ENCODE results near the gene RNF150. TPM values are rescaled to one million over a fixed set of nuclear protein-coding genes. Genes with fewer than 3 reads are reported as not detected.
A peak's percentile ranks its signal among the peaks of the same experiment; 100 is the strongest.

Gene RNF150
- total RNA-seq, 2 donors from 2014 or later = 2.3 to 4.6 TPM

DNA sequence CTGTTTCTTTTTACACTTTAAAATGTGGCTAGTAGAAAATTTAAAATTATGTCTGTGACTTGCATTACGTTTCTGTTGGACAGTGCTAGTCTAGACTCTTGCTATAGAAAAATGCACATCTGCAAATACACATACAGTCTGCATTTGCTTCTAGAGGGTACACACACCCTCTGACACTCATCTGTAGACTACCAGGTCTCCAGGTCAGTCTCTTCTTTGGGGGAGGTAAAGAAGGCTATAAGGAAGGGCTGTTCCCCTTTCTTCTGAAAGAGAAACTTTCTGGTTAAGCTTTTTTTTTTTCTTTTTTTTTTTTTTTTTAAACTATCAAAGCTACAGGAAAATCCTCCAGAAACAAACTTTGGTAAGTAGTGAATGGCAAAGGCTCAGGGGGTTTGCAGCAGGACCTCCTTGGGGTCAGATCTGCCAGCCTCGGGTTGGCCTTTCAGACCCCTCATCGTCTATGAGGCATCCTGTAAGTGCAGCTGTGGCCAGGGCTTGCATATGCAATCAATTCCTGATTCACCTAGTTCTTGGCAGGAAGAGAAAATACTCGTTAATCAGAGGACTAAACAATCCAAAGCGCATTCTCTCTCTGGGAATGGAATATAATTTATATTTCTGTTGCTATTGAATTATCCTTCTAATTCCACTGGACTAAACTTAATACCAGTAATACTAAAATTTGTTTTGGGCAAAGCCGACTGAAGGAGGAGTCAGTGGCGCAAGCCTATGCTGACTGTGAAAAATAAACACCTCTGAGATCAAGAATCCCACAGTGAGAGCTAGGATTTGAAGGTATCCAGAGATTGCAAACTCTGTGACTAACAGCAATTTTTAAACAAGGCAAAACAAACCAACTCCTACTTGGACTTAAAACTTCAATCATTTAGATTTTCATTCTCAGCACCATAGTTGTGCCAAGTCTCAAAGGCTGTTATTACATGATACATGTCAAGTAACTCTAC lies 267.7 kb downstream of the RNF150 start:
- intact Hi-C loops (cut with DNase I) = loop anchor here (5.0 kb wide), 1 partner anchor 257 kb away; no protein-coding TSS in a partner anchor
- no peaks in the 10 kb centered on the region for H3K36me3 ChIP-seq (replicated peaks in 1 of 2; ENCODE audit: insufficient read depth in 1 of 2, low read depth in 2 of 2)
- WGBS, 2 donors = 88 to 89% methylated on average over 7 of the region's 7 CpGs
- no peaks in the 10 kb centered on the region for H3K4me1 ChIP-seq
- no peak overlapping the region for H3K4me3 ChIP-seq
- TF ChIP-seq CTCF (IDR thresholded peaks at IDR 0.05) = no peak
- no peak for TF ChIP-seq POLR2A (IDR thresholded peaks at IDR 0.05)
- no peak for DNase-seq
- no peaks in the 10 kb centered on the region for H3K27me3 ChIP-seq
- no peaks in the 10 kb centered on the region for H3K9me3 ChIP-seq
- no peak for ATAC-seq
- H3K27ac ChIP-seq = no peak overlapping the region

- WGBS, 2 donors = 91 to 93% methylated on average over 2 of the region's 2 CpGs
- no peaks in the 10 kb centered on the region for H3K36me3 ChIP-seq (replicated peaks in 1 of 2; ENCODE audit: insufficient read depth in 1 of 2, low read depth in 2 of 2)
- intact Hi-C loops (cut with DNase I) = loop anchor here (5.0 kb wide), 1 partner anchor 269 kb away; the partner anchor contains the start of gene RNF150
- ATAC-seq = no peak
- no peaks in the 10 kb centered on the region for H3K27me3 ChIP-seq
- H3K4me1 ChIP-seq = no peaks in the 10 kb centered on the region
- H3K4me3 ChIP-seq = no peak overlapping the region
- DNase-seq = no peak
- no peak overlapping the region for H3K27ac ChIP-seq
- TF ChIP-seq POLR2A (IDR thresholded peaks at IDR 0.05) = no peak
- no peak for TF ChIP-seq CTCF (IDR thresholded peaks at IDR 0.05)
- H3K9me3 ChIP-seq = no peaks in the 10 kb centered on the region
These were observed 270.1 kb downstream of the RNF150 start for GRCh38 chr4:140863197-140863596.

DNA sequence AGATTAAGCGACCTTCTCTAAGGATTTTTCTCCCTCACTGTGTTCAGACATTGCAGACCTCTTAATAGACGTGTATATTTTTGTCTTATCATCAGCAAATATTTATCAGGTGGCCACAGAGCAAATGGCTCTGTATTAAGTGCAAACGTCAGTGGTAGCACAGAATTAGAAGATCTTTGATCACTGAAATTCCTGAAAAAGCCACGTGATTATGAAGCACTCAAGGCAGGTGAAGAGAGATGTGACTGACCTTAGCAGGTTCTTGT lies 271.2 kb downstream of the RNF150 start:
- no peak for ATAC-seq

GRCh38 chr4:140861359-140862176 lies 271.7 kb downstream of the RNF150 start:
- Histone ChIP-seq H3K4me3 (no peak overlapping the region), H3K27ac (no peak overlapping the region), H3K4me1 (no peaks in the 10 kb centered on the region), H3K9me3 (no peaks in the 10 kb centered on the region), H3K36me3 (replicated peaks in 1 of 2; ENCODE audit: insufficient read depth in 1 of 2, low read depth in 2 of 2) (no peaks in the 10 kb centered on the region), H3K27me3 (no peaks in the 10 kb centered on the region)
- DNase-seq (peak; percentile 74 to 88 (median 78)), ATAC-seq (peak; percentile 68)
- 28 to 36% methylated on average over 7 of the region's 7 CpGs for WGBS, 2 donors
- TF ChIP-seq POLR2A (IDR thresholded peaks at IDR 0.05) = peak in 1 of 3 donors; percentile 5
- peak; percentile 41 to 93 (median 83) for TF ChIP-seq CTCF (IDR thresholded peaks at IDR 0.05)
- intact Hi-C loops (cut with DNase I) = loop anchor here (5.0 kb wide), 1 partner anchor 271 kb away; the partner anchor contains the start of gene RNF150

More for the DNA sequence above, 271.2 kb downstream of the RNF150 start:
- intact Hi-C loops (cut with DNase I) = loop anchor here (5.0 kb wide), 1 partner anchor 270 kb away; the partner anchor contains the start of gene RNF150
- TF ChIP-seq POLR2A (IDR thresholded peaks at IDR 0.05) (no peak), CTCF (IDR thresholded peaks at IDR 0.05) (no peak)
- Histone ChIP-seq H3K4me1 (no peaks in the 10 kb centered on the region), H3K4me3 (no peak overlapping the region), H3K27me3 (no peaks in the 10 kb centered on the region), H3K9me3 (no peaks in the 10 kb centered on the region), H3K27ac (no peak overlapping the region), H3K36me3 (replicated peaks in 1 of 2; ENCODE audit: insufficient read depth in 1 of 2, low read depth in 2 of 2) (no peaks in the 10 kb centered on the region)
- 25 to 43% methylated on average over 4 of the region's 4 CpGs for WGBS, 2 donors
- DNase-seq = no peak

Measured in body of pancreas (tissue), 4 donors.